C4-2B (cell line): ENCODE measurements around the gene MEIOB.

Source experiments
- ZFX ChIP-seq: fragments of 450-650 bp; IDR thresholded peaks from 2 replicates; pipeline ENCODE4 v1.6.1; 2017
- TF ChIP-seq, protein P1 (sequence below): fragments of 450-650 bp; conservative IDR thresholded peaks from 2 replicates; pipeline ENCODE4 v1.5.1; 2017; ENCODE audit warnings: mild to moderate bottlenecking

DNA sequence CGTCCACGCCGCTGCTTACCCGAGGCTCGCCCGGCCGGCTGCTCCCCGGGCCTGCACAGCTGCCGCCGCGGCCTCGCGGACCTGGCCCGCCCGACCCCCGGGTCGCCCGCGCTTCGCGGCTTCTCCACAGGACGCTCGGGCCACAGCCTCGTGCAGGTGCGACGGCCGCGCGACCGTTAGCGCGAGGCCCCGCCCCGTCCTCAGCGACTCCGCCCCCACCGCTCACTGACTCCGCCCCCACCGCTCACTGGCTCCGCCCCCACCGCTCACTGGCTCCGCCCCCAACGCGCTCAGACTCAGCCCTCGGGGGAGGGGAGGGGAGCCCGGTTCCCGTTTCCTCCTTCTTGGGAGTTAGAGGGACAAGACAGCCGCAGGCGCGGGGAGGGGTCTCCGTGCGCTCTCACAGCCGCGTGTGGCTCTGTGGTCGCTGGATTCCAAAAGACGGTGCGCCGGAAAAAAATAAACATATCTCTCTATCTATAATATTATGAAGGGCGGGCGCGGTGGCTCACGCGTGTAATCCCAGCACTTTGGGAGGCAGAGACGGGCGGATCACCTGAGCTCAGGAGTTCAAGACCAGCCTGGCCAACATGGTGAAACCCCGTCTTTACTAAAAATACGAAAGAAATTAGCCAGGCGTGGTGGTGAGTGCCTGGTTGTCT, at the start of gene MEIOB:
- TF ChIP-seq, protein P1, sequence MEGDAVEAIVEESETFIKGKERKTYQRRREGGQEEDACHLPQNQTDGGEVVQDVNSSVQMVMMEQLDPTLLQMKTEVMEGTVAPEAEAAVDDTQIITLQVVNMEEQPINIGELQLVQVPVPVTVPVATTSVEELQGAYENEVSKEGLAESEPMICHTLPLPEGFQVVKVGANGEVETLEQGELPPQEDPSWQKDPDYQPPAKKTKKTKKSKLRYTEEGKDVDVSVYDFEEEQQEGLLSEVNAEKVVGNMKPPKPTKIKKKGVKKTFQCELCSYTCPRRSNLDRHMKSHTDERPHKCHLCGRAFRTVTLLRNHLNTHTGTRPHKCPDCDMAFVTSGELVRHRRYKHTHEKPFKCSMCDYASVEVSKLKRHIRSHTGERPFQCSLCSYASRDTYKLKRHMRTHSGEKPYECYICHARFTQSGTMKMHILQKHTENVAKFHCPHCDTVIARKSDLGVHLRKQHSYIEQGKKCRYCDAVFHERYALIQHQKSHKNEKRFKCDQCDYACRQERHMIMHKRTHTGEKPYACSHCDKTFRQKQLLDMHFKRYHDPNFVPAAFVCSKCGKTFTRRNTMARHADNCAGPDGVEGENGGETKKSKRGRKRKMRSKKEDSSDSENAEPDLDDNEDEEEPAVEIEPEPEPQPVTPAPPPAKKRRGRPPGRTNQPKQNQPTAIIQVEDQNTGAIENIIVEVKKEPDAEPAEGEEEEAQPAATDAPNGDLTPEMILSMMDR: no peak
- no peak for TF ChIP-seq ZFX
